Mucosa of gallbladder (tissue), 1 donor: ENCODE results near the gene MBD1. TPM values are rescaled to one million over a fixed set of nuclear protein-coding genes. Genes with fewer than 3 reads are reported as not detected.
"Not testable (repeated sequence)": the region's sequence is repeated elsewhere in the genome, so short reads cannot be mapped to it uniquely, and the experiment has no call there.

Experiments
- DNase-seq: peaks from one replicate; pipeline ENCODE4 v3.0.0-alpha.2; 2020; ENCODE audit warnings: low spot score
- total RNA-seq: library from RNA; stranded (reverse); gene quantifications from one replicate; pipeline ENCODE4 v1.2.1, GENCODE V29; 2021
- donor health status: DM: no; HTN: no; CAD: no.

Gene MBD1
- 86.7 TPM for total RNA-seq

GRCh38 chr18:50281295-50281971 lies at the start of gene MBD1:
Gene MBD1 (minus strand): TSS chr18:50281523. CDS start chr18:50279992, 1,531 bp downstream.
- DNase-seq, result peak; percentile 98

DNA sequence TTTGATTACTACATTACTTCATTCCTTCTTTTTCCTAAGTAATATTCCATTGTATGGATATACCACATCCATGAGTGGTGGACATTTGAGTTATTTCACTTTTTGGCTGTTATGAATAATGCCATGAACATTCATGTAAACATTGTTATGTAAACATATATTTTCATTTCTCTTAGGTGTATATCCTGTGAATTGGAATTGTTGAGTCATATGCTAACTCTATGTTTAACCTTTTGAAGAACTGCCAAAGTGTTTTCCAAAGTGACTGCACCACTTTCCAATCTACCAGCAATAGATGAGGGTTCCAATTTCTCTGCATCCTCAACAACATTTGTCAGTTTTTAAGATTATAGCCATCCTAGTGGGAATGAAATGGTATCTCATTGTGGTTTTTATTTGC lies 48.9 kb upstream of the MBD1 start:
- no peak for DNase-seq

- no peak for DNase-seq
Measured at GRCh38 chr18:50327983-50328382, 46.7 kb upstream of the MBD1 start.

- DNase-seq, result no peak
Measured at GRCh38 chr18:50320719-50321118, 39.4 kb upstream of the MBD1 start.

DNA sequence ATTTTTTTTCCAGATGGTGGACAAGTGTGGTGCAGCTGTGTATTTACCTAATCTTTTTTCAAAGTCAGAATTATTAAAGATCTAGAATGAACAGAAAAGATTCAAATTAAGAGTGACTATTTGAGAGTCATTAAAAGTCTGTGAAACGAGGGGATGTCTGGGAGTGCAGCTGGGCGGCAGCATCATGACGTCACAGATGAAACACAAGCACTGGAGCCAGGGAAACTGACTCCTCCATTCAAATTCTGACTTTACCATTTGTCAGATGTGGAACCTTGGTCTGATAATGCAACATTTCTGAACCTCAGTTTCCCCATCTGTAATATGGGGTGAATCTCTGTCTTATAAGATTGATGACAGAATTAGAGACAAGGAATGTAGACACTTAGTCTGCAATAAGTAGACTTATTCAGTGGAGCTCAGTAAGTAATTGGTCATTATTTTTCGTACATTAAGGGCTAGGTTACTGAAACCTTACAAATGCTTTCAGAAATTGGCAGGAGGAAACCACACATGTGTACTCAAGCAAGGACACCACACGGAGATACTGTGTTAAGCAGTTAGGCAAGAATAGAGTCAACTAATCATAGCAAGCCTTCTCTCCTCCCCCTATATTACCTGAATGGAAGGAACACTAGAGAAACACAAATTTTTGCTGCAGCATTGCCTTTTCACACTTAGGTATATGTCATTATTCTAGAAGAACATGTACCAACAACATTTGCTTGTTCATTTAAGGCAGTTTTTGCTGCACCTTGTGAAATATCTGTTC lies 34.0 kb upstream of the MBD1 start:
- DNase-seq, result no peak

GRCh38 chr18:50313873-50314460 lies 32.6 kb upstream of the MBD1 start:
- no peak for DNase-seq

- no peak for DNase-seq
Measured at GRCh38 chr18:50313031-50313607, 31.8 kb upstream of the MBD1 start.

DNA sequence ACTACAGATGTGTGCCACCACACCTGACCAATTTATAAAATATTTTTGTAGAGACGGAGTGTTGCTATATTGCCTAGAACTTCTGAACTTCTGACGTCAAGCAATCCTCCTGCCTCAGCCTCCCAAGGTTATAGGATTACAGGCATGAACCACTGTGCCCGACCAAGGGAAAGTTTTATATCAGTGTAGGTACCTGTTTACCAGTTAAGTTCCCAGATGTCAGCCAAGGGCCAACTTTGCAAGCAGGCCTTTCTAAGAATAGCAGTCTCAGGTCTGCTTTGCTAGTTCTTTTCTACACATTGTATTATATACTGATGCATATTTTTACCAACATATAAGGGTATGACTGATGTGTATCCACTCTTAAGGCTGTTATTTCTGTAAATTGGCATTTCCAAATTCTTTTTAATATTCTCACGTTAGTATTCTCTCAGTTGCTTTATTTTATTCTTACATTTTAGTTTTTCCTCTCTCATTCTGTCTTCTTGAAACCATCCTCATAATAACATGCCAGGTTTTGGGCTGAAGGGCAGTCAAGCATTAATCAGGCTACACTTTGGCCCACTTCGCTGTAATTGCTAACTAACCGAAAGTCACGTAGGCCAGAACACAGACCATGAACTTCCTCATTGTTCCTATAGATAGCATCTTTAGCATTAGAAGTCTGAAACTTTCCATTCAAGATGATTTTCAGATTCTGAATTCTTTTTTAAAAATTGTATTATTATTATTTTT lies 31.1 kb upstream of the MBD1 start:
- no peak for DNase-seq

- DNase-seq, result peak; percentile 61
Measured at GRCh38 chr18:50311650-50312049, 30.3 kb upstream of the MBD1 start.

GRCh38 chr18:50310080-50310479 lies 28.8 kb upstream of the MBD1 start:
- DNase-seq, result no peak

DNA sequence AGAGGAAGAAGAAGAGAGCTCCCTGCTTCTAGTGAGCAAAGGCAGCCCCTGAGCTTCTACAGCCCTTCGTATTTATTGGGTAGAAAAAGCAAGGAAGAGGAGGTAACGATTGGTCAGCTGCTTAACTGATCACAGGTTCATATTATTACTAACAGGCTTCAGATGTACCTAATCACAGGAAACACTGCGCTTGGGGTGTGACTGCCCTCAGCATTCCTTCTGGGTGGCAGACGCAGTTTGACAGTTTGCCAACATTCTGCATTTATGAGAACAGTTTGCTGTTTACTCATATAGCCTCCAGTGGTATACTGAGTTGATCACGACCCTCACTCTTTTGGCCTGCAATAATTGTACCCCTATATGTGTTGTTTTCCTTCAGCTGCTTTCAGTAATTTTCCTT lies 27.5 kb upstream of the MBD1 start:
- not testable (repeated sequence) for DNase-seq

DNA sequence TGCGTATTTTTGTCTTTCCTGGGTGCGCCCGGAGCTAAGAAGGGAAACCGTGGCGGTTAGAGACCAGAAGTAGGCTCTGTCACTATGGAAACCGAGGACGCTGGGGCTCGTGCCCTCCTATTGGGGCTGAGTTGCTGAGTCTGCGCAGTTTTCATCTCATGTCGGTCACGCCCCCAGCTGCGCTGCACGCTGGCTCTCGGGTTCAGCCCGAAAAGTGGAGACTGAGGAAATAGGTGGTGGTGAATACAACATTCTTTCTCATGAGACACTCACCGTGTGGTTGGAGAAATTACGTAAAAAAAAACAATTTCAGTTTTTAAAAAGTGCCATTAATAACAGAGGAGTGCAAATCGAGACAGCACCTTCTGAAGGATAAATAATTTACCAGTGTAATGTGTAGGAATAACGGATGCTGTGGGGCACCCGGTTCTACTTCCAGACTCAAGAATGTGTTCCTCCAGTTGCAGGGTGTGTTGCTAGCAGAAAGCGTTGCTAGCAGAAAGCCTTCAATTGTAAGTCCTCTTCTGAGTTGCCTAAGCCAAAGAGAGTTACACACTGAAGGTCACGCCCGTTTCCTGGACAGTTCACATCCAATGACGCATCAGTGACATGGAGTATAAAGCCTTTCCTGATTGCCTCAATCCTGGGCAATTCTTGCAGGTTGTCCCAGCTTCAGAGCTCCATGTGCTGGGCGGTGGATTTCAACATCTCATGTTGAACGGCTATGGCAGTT lies 26.6 kb upstream of the MBD1 start:
- peak; percentile 94 for DNase-seq

GRCh38 chr18:50307400-50307737 lies 26.0 kb upstream of the MBD1 start:
- DNase-seq, result no peak

GRCh38 chr18:50306944-50307343 lies 25.6 kb upstream of the MBD1 start:
- no peak for DNase-seq

- no peak for DNase-seq
Measured at GRCh38 chr18:50301074-50301473, 19.8 kb upstream of the MBD1 start.

- DNase-seq, result no peak
Measured at GRCh38 chr18:50299626-50300388, 18.5 kb upstream of the MBD1 start.

DNA sequence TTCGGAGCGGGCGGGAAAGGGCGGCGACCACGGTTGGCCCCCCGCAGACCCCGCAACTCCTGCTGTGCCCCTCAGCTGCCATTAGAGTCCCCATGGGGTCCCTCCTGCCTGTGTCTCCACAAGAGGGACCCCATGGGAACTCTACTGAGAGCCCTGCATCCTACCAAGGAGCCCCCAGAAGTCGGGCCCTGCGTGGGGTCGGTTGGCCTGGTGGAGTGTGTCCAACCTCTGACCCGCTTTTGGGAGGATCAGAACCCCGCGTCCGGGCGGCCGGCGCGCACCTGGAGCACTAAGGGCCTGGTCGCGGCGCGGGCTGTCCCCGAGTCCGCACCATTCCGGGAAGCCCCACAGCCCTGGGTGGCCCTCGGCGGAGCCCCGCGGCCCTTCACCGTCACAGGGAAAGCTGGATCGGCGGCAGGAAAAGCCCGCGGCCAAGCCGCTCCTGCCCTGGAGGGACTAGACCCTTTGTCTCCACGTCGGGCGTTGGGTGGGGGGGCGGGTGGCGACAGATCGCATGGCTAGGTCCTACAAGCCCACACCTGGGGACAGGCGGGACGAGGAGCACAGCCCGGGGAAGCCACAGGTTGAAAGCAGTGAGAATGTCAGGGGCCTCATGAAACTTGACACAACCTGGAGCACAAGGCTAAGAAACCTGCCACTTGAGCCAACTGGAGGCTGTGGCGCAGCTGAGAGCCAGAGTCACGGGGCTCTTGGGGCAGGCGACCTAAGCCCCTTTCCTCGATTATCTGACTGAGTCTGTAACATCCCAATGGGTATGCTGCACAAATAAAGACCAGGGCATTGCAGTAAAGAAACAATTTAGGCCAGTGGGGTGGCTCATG lies 17.3 kb upstream of the MBD1 start:
- no peak for DNase-seq

GRCh38 chr18:50297621-50298442 lies 16.5 kb upstream of the MBD1 start:
- DNase-seq, result peak; percentile 84

DNA sequence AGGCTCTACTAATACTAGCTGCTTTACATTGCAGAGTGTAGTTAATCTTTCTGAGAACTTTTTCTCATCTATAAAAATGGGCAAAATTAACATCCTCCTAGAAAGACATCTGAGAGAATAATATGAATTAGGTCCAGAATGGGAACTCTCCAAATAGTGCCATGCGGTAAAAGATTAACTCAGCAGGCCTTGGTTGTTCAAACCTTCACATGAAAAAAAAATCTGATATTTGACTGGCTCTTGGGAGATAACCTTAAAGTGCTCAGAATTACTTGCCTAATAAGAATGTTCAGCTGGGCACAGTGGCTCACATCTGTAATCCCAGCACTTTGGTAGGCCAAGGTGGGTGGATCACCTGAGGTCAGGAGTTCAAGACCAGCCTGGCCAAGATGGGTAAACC lies 11.7 kb upstream of the MBD1 start:
- no peak for DNase-seq
